GM10847 (cell line): ENCODE data around the gene KIRREL1.

Source experiments
- POLR2A ChIP-seq: IDR thresholded peaks from 2 replicates; pipeline ENCODE4 v1.6.1; 2011; ENCODE audit not compliant: insufficient read length; ENCODE audit errors: extremely low read depth

The KIRREL1 gene

DNA sequence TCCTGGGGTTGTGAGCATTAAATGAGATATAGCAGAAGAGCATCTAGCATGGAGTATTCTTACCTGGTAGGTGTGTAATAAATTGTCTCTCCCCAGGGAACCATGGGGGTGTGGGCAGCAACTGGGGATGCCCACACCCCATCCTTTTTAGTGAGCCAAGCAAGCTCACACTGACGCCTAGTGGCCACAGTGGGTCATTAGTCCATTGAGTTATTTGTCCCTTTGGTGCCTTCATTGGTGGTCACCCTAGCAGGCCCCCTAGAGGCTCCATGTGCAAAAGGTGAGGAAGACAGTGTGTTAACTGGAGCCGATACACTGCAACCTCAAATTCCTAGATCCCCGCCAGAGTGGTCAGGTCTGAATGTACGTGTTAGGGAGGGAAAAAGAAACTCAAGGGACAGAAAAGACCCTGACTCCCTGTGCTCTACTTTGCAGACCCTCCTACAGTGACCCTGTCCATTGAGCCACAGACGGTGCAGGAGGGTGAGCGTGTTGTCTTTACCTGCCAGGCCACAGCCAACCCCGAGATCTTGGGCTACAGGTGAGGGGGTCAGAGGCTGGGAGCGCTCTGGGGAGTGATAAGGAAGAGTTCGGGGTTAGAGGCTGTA, 94.0 kb downstream of the KIRREL1 start:
- TF ChIP-seq POLR2A: no peak

GRCh38 chr1:158089476-158089875, 96.0 kb downstream of the KIRREL1 start:
- no peak for TF ChIP-seq POLR2A

DNA sequence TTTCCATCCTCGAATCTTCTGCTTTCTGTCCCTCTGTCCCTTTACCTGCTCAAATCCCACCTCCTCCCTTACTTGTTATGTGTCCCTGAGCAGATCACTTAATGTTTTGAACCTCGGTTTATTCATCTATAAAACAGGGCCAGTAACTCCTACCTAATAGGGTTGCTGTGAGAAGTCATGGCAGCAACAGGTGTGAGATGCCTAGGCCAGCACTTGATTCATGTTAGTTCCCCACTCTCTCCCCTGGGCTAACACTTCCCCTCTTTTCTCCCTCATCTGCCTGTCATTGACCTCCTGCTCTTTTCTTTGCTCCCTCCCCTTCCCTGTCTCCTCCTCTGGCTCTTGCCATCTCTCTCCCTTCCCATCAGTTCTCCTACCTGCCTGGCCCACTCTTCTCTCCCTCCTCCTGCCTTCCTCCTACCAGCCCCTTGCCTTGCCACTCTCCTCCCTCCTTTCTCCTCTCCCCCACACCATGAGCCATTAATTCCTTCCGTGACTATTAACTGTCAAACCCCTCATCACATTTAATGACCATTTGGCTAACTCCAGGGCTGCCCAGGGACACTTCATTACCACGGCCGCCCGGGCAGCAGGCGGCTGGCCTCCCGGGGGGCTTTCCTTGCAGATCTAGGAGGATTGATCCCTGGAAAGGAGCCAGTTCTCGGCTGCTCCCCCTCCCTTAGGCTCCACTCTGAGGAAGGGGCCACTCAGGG, 96.6 kb downstream of the KIRREL1 start:
- TF ChIP-seq POLR2A: no peak

DNA sequence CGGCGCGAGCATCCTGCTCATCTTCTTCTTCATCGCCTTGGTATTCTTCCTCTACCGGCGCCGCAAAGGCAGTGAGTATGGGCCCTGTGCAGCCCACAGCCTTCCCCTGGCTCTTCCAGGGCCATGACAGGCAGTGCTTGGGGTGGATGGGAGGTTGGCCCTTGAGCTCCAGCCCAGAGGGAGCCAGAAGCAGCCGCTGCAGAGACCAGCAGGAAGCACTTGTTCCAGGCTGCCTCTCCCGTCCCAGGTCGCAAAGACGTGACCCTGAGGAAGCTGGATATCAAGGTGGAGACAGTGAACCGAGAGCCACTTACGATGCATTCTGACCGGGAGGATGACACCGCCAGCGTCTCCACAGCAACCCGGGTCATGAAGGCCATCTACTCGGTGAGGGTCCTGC, 99.9 kb downstream of the KIRREL1 start:
- no peak for TF ChIP-seq POLR2A

DNA sequence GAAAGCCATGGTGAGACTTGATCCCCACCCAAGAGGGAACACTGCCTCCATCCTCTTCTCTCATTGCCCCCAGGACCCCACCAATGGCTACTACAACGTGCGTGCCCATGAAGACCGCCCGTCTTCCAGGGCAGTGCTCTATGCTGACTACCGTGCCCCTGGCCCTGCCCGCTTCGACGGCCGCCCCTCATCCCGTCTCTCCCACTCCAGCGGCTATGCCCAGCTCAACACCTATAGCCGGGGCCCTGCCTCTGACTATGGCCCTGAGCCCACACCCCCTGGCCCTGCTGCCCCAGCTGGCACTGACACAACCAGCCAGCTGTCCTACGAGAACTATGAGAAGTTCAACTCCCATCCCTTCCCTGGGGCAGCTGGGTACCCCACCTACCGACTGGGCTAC, 101.1 kb downstream of the KIRREL1 start:
- TF ChIP-seq POLR2A: no peak

GRCh38 chr1:158095737-158096335, 102.4 kb downstream of the KIRREL1 start:
- TF ChIP-seq POLR2A: no peak

DNA sequence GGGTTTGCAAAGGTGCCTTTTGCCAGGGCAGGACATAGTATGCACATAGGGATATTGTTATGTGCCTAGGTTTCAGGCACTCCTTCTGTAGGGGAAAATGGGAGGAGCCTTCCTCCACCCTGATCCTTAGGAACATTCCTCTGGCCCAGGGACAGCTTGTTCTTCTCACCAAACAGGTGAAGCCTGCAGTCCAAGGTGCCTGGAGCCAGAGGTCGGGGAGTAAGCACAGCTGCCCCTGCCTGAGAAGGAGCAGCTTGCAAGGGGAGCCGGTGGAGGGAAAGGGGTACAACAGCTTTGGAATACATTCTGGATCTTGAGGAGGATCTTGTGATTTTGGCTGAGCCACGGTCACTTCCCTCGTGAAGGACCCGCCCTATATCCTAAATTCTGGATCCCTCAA, 104.8 kb downstream of the KIRREL1 start:
- TF ChIP-seq POLR2A: no peak

DNA sequence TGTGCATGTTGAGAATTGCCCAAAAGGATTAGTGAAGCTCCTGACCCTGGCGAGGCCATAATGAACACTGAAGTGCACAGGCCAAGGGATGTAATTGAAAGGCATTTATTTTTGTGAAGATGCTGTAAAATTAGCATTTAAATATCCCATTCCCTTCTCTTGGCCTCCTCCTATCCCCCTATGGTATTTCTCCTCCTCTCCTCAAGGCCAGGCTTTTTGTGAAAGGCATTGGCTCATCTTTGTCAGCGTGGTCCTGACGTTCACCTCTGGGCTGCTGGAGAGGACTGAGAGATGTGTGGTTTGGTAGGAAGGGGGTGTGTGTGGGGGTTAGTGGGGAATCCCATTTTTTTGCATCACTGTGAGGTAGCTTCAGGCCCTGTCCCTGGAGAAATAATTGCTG, 105.7 kb downstream of the KIRREL1 start:
- TF ChIP-seq POLR2A: no peak

- no peak for TF ChIP-seq POLR2A
Measured at GRCh38 chr1:158100498-158100897, 107.1 kb downstream of the KIRREL1 start.

- TF ChIP-seq POLR2A: no peak
Measured at GRCh38 chr1:158101455-158101854, 108.0 kb downstream of the KIRREL1 start.

GRCh38 chr1:158101927-158102326, 108.5 kb downstream of the KIRREL1 start:
- TF ChIP-seq POLR2A: no peak

- no peak for TF ChIP-seq POLR2A
Measured at GRCh38 chr1:158102881-158103674, 109.6 kb downstream of the KIRREL1 start.

DNA sequence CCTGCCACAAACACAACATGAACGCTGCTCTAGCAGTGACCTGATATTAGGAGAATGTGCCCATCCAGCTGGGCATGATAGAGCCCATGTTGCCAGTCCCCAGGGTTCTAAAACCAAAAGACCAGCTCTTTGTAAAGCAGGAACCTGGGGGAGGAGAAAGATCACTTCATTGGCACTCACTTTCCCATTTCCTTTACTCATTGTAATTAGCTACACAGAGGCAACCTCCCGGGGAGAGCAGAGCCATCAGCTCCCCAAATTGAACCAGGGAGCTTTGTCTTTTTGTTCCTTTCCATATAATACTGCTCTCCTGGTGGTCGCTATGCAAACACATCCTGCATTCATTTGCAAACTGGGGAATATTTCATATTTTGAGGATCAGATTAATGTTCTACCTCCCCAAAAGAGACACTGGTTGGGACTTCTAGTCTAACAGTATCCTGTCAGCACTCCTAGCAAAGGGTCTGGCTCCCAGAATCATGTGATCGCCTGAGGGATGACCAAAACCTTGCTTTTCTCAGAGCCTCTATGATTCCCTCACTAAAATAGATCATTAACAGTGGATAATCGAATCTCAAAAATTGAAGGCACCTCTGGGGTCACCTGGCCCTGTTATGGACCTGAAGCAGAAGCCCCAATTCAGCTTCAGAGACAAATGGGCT, 110.5 kb downstream of the KIRREL1 start:
- TF ChIP-seq POLR2A: no peak

DNA sequence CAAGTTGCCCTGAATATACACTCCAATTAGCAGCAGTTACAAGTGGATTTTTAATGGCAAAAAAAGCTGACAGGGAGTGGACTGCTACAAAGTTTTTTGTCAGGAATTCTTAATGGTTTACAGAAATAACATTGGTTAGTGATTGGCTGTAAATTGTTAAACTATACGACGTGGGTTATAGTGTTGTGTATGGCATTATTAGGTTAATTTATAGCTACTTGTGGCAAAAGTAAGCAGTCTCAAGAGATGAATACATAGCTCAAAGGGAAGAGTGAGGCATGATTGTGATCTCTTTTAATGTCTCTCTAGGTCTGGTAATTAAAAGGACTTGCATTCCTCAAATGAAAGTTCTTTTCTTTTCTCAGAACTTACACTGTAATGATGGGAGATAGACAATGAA, 111.4 kb downstream of the KIRREL1 start:
- no peak for TF ChIP-seq POLR2A
